K562 treated with DMSO at 1 percent for 12 hours (cell line): Measurements from ENCODE around the gene SP8. TPM values are rescaled to one million over a fixed set of nuclear protein-coding genes. Genes with fewer than 3 reads are reported as not detected.

Experiments used
- total RNA-seq: library from RNA; unstranded; fragments of 300-600 nt; gene quantifications from 2 replicates; pipeline ENCODE4 v1.2.3, GENCODE V29; 2022; ENCODE audit not compliant: insufficient read depth

SP8 gene
- 1.3 and 2.5 TPM in 2 replicates for total RNA-seq

GRCh38 chr7:20786779-20787659 lies at the start of gene SP8:
SP8 (minus strand) TSS chr7:20786886; CDS start chr7:20786798, 88 bp downstream.

Other genes with a start within 250 kb of the SP8 start
- gene ABCB5, start 171.2 kb downstream of the SP8 start, total RNA-seq = not detected in 2 replicates